ENCODE data around the gene ATRAID.
"Not testable (repeated sequence)": the region's sequence is repeated elsewhere in the genome, so short reads cannot be mapped to it uniquely, and the experiment has no call there.

The ATRAID gene

DNA sequence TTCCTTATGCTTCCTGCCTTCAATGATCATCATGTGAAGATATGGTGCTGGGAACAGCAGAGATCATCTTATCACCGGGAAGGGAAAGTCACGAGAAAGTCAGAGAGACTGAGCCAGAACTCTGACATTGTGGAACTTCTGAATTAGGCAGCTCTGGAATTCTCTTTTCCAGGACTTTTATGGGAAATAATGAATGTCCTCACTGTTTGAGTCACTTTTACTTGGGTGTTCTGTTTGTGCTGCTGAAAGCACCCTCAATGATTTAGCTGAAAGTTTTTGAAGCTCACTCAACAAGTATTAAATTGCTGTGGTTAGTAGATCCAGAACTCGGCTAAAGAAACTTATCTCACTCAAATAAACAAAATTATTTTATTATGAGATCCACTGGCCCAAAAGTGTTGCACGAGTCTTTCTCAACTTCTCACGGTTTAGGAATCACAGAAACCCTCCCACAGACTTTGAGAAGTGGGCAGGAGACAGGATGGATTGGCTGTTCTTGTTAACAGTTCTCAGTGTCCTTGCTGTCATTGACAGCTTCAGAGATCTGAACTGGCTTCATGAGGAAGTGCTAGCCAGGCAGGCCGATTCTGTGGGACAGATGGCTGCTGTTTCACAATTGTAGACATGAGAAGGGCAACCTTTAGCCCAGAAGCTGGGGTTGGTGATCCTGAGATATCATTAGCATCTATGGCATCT, 26.4 kb upstream of the ATRAID start:
- DNase-seq (ENCODE audit: low read depth), result peak; percentile 57
- TF ChIP-seq, protein P1, sequence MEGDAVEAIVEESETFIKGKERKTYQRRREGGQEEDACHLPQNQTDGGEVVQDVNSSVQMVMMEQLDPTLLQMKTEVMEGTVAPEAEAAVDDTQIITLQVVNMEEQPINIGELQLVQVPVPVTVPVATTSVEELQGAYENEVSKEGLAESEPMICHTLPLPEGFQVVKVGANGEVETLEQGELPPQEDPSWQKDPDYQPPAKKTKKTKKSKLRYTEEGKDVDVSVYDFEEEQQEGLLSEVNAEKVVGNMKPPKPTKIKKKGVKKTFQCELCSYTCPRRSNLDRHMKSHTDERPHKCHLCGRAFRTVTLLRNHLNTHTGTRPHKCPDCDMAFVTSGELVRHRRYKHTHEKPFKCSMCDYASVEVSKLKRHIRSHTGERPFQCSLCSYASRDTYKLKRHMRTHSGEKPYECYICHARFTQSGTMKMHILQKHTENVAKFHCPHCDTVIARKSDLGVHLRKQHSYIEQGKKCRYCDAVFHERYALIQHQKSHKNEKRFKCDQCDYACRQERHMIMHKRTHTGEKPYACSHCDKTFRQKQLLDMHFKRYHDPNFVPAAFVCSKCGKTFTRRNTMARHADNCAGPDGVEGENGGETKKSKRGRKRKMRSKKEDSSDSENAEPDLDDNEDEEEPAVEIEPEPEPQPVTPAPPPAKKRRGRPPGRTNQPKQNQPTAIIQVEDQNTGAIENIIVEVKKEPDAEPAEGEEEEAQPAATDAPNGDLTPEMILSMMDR (conservative IDR thresholded peaks at IDR 0.05; ENCODE audit: low read depth, low read length), result no peak

DNA sequence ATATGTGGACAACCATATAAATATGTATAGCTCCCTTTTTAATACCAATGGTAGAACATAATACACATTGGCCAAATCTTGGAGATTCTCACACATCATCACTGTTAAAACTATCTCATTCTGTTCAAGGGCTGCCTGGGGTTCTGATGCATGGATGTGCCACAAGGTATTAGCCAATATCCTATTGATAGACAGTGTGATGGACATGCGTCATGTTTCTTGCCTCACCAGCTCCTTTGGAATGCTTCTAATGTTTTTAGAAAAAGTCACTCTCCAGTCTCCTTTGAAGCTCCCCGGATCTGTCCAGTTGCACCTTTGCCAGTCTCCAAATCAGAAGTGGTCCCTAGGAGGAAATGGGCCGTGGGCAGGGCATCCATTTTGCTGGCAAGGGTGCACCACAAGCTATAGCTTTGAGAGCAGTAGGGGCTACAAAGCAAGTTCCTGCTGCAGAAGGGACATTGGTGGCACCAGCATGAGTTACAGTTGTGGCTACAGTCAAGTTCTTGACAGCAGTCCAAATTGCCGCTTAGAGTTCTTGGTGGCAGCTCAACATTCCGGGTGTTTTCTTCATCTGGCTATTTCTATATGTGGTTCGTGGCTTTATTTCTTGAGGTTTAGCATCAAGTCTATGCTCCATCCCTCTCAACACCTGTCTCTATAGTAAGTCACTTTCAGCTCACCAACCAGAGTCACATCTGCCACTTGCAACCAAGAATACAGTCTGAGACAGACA, 25.1 kb upstream of the ATRAID start:
- DNase-seq (ENCODE audit: low read depth), result no peak
- H3K4me3 ChIP-seq (ENCODE audit: low read depth, low read length), result no peak overlapping the region
- TF ChIP-seq, protein P1 (conservative IDR thresholded peaks at IDR 0.05; ENCODE audit: low read depth, low read length), result no peak

More for the DNA sequence above, 26.4 kb upstream of the ATRAID start:
- no peak overlapping the region for H3K4me3 ChIP-seq (ENCODE audit: low read depth, low read length)

DNA sequence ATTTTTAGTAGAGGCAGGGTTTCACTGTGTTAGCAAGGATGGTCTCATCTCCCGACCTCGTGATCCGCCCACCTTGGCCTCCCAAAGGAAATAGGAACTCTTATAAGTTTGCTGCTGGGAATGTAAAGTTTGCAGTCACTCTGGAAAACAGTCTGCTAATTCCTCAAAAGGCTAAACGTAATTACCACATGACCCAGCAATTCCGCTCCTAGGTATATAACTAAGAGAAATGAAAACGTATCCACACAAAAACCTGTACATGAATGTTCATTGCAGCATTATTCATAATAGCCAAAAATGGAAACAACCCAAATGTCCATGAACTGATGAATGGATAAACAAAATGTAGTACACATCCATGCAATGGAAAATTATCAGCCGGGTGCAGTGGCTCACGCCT, 21.9 kb upstream of the ATRAID start:
- DNase-seq (ENCODE audit: low read depth), result no peak
- TF ChIP-seq, protein P1 (conservative IDR thresholded peaks at IDR 0.05; ENCODE audit: low read depth, low read length), result no peak
- H3K4me3 ChIP-seq (ENCODE audit: low read depth, low read length), result no peak overlapping the region

DNA sequence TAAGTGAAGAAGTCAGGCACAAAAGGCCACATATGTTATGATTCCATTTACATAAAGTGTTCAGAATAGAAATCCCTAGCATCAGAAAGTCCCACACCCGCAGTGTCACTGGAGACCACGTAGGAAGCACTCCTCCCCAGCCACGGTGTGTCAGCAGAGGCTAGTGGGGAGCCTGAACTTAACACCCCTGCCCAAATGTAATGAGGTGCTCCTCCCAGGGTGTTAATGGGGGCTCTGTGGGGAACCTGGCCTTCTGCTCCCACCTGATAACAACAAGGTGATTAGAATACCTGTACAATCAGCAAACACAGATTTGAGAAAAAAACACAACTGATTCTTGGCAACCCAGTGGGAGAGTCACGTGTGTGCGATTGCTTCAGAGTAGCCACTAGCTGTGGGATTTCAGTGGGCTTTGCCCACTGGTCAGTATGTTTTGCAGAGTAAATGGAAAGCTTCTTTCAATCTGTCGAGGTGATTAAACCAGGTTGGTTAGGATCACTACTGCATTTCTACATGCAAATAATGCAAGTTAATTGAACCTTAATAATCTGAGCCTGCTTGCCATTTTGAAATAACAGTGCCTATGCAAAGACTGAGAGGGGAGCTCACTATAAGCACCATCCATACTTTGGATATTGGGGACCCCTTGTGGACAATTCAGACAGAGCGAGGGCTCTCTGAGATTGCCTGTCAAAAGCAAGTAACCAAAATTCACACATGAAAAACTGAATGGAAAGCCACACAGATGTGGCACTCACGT, 20.6 kb upstream of the ATRAID start:
- TF ChIP-seq, protein P1 (conservative IDR thresholded peaks at IDR 0.05; ENCODE audit: low read depth, low read length), result peak; percentile 89
- peak; percentile 87 for DNase-seq (ENCODE audit: low read depth)
- H3K4me3 ChIP-seq (ENCODE audit: low read depth, low read length), result no peak overlapping the region

DNA sequence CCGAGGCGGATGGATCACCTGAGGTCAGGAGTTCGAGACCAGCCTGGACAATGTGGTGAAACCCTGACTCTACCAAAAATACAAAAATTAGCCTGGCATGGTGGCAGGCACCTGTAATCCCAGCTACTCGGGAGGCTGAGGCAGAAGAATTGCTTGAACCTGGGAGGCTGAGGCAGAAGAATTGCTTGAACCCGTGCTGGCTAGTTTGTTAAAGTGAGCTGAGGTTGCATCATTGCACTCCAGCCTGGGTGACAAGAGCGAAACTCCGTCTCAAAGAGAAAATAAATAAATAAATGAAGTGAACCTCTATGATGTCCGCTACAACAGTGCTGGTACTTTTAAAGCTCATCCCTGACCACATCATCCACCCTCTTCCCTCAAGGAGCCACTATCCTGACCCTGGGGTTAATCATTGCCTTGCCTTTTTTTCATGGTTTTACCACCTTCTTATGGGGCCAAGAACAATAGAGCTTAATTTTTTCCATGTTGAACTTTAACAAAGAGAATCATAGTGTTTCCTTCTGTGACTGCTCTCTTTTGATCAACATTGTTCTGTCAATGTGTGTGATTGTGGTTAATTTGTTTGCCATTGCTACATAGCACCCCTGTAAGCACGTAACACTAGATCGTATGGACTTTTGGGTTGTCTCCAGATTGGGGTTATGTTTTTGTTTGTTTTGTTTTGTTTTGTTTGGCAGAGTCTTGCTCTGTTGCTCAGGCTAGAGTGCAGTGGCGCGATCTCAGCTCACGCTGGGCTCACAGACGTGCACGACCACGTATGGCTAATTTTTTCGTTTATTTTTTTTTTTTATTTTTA, 17.1 kb upstream of the ATRAID start:
- peak; percentile 72 for DNase-seq (ENCODE audit: low read depth)
- H3K4me3 ChIP-seq (ENCODE audit: low read depth, low read length), result no peak overlapping the region
- TF ChIP-seq, protein P1 (conservative IDR thresholded peaks at IDR 0.05; ENCODE audit: low read depth, low read length), result no peak

DNA sequence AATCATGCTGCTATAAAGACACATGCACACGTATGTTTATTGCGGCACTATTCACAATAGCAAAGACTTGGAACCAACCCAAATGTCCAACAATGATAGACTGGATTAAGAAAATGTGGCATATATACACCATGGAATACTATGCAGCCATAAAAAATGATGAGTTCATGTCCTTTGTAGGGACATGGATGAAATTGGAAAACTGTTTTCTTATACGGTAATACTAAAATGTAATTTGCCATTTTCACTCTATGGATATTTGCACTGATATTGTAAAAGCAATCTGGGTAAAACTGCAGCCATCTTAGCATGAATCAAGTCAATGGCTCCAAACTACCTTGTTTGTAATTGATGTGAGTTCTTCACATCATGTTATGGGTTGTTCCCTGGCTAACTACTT, 16.0 kb upstream of the ATRAID start:
- not testable (repeated sequence) for H3K4me3 ChIP-seq (ENCODE audit: low read depth, low read length); DNase-seq (ENCODE audit: low read depth)

DNA sequence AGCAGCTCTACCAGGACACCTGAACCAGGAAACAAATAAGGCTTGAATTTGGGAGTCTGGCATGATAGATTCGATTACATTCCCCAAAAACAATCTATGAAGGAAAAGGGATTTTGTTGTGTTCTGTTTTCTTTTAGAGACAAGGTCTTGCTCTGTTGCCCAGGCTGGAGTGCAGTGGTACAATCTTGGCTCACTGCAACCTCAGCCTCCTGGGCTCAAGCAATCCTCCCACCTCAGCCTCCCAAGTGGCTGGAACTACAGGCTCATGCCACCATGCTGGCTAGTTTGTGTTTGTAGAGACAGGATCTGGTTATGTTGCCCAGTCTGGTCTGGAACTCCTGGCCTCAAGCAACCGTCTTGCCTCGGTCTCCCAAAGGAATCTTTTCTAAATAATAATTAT, 13.8 kb upstream of the ATRAID start:
- not testable (repeated sequence) for H3K4me3 ChIP-seq (ENCODE audit: low read depth, low read length); DNase-seq (ENCODE audit: low read depth)

Measured in choroid plexus epithelial cell (primary cell).